ENCODE data around the gene IQUB.

- no peak for TF ChIP-seq CTCF (IDR thresholded peaks at IDR 0.05)
- no peak for TF ChIP-seq POLR2A (IDR thresholded peaks at IDR 0.05)
Observed at GRCh38 chr7:123562121-123562520, 27.7 kb upstream of the IQUB start.

All from Peyer's patch (tissue), 4 donors.